CD14-positive monocyte (primary cell): ENCODE measurements around the gene FBRS. TPM values are rescaled to one million over a fixed set of nuclear protein-coding genes. Genes with fewer than 3 reads are reported as not detected.

Experiments
- DNase-seq, 3 donors: peaks; one replicate each; pipeline ENCODE4 v3.0.0-alpha.2; 2011 to 2022
- H2AFZ ChIP-seq: 2 replicates; pipeline ENCODE4 v1.6.0; 2012; ENCODE audit warnings: mild to moderate bottlenecking, low read depth, low read length, inconsistent platforms; ENCODE audit not compliant: insufficient read depth, poor library complexity, severe bottlenecking
- H3K27ac ChIP-seq, 2 donors: 1 replicate in 1 of 2; 2 replicates in 1 of 2; pipeline ENCODE4 v1.5.1; 2012 to 2013; ENCODE audit warnings: low read length in 2 of 2, control low read depth in 1 of 2, inconsistent platforms in 1 of 2, low read depth in 1 of 2, mild to moderate bottlenecking in 1 of 2
- H3K27me3 ChIP-seq, 2 donors: one replicate each; pipeline versions ENCODE4 v1.6.0 to v1.6.1; 2011 to 2013; ENCODE audit warnings: low read length in 2 of 2; ENCODE audit not compliant: control insufficient read depth in 2 of 2, insufficient read depth in 2 of 2
- H3K36me3 ChIP-seq, 2 donors: replicated peaks in 1 of 2; 1 replicate in 1 of 2; 2 replicates in 1 of 2; pipeline versions ENCODE4 v1.5.1 to v1.6.1; 2012 to 2013; ENCODE audit warnings: low read length in 2 of 2, control low read depth in 1 of 2, inconsistent platforms in 1 of 2, mild to moderate bottlenecking in 1 of 2; ENCODE audit not compliant: insufficient read depth in 2 of 2, control insufficient read depth in 1 of 2
- H3K4me1 ChIP-seq, 2 donors: 1 replicate in 1 of 2; 2 replicates in 1 of 2; pipeline versions ENCODE4 v1.5.1 to v1.6.1; 2012 to 2013; ENCODE audit warnings: low read length in 2 of 2, control low read depth in 1 of 2, inconsistent platforms in 1 of 2, mild to moderate bottlenecking in 1 of 2, moderate library complexity in 1 of 2; ENCODE audit not compliant: insufficient read depth in 2 of 2, control insufficient read depth in 1 of 2
- H3K4me2 ChIP-seq: replicated peaks from 2 replicates; pipeline ENCODE3; 2012; ENCODE audit warnings: low read length, moderate library complexity, mild to moderate bottlenecking; ENCODE audit not compliant: poor library complexity, severe bottlenecking; ENCODE audit errors: extremely low read depth
- H3K4me3 ChIP-seq, 3 experiments: fragments of 200-600 bp in 1 of 3; sonication (generic) in 1 of 3; replicated peaks in 1 of 3; 1 replicate in 2 of 3; 2 replicates in 1 of 3; pipeline ENCODE4 v1.5.1; 2011 to 2013; ENCODE audit warnings: low read length in 3 of 3, mild to moderate bottlenecking in 3 of 3, control low read depth in 2 of 3, low read depth in 2 of 3, inconsistent platforms in 1 of 3, moderate library complexity in 1 of 3
- H3K79me2 ChIP-seq: 2 replicates; pipeline ENCODE4 v1.6.0; 2012; ENCODE audit warnings: mild to moderate bottlenecking, control low read depth, inconsistent platforms, low read length, moderate library complexity; ENCODE audit not compliant: insufficient read depth
- H3K9ac ChIP-seq: 2 replicates; pipeline ENCODE4 v1.6.0; 2017; ENCODE audit warnings: low read length, mild to moderate bottlenecking; ENCODE audit not compliant: insufficient read depth, poor library complexity, severe bottlenecking
- H3K9me3 ChIP-seq, 2 donors: replicated peaks in 1 of 2; 1 replicate in 1 of 2; 2 replicates in 1 of 2; pipeline versions ENCODE4 v1.5.1 to v1.6.1; 2012 to 2013; ENCODE audit warnings: low read length in 2 of 2, control low read depth in 1 of 2; ENCODE audit not compliant: control insufficient read depth in 1 of 2, insufficient read depth in 1 of 2
- H4K20me1 ChIP-seq: 2 replicates; pipeline ENCODE4 v1.6.0; 2012; ENCODE audit warnings: mild to moderate bottlenecking, low read length, control low read depth, moderate library complexity; ENCODE audit not compliant: insufficient read depth
- H3K27ac Mint-ChIP-seq, 7 donors: one replicate each; pipeline ENCODE4 v1.8.0; 2020; ENCODE audit warnings: mild to moderate bottlenecking in 7 of 7, mixed read lengths in 7 of 7, moderate library complexity in 6 of 7, inconsistent platforms in 2 of 7
- H3K27me3 Mint-ChIP-seq, 3 donors: one replicate each; pipeline ENCODE4 v1.8.0; 2021 to 2022; ENCODE audit warnings: low read depth in 3 of 3, mild to moderate bottlenecking in 3 of 3, mixed read lengths in 3 of 3, moderate library complexity in 3 of 3, inconsistent platforms in 1 of 3
- H3K36me3 Mint-ChIP-seq, 2 donors: one replicate each; pipeline ENCODE4 v1.8.0; 2020; ENCODE audit warnings: mixed read lengths in 2 of 2, inconsistent platforms in 1 of 2, mild to moderate bottlenecking in 1 of 2
- H3K4me1 Mint-ChIP-seq: one replicate; pipeline ENCODE4 v1.8.0; 2020; ENCODE audit warnings: mild to moderate bottlenecking, mixed read lengths
- H3K4me3 Mint-ChIP-seq, 2 donors: one replicate each; pipeline ENCODE4 v1.8.0; 2020; ENCODE audit warnings: mild to moderate bottlenecking in 2 of 2, mixed read lengths in 2 of 2, moderate library complexity in 1 of 2
- H3K9me3 Mint-ChIP-seq, 7 donors: one replicate each; pipeline ENCODE4 v1.8.0; 2020 to 2022; ENCODE audit warnings: mixed read lengths in 7 of 7, mild to moderate bottlenecking in 6 of 7, moderate library complexity in 6 of 7, inconsistent platforms in 2 of 7
- WGBS: methylation state at CpG from one replicate; pipeline ENCODE4 v1.1.5; 2013; ENCODE audit warnings: missing lambda C conversion rate; ENCODE audit not compliant: insufficient coverage; 5-methylcytosine and 5-hydroxymethylcytosine counted together
- intact Hi-C, 2 donors: fragments of 100-400 bp; cut with micrococcal nuclease; formaldehyde crosslinking; loops; one replicate each; pipeline versions ENCODE4 v1.15.0 to v1.15.1; 2023
- polyA plus RNA-seq, 3 donors: library from polyadenylated mRNA; depleted of rRNA in 1 of 3; unstranded in 2 of 3; stranded (reverse) in 1 of 3; fragments of 300-500 nt in 2 of 3; fragments of >200 nt in 1 of 3; fragmentation: Illumina TruSeq in 2 of 3; gene quantifications; 1 replicate in 2 of 3; 2 replicates in 1 of 3; pipeline ENCODE4 v1.2.3, GENCODE V29; 2012 to 2021
- TF ChIP-seq, protein P1 (sequence below): fragments of 200-600 bp; IDR thresholded peaks from one replicate; pipeline ENCODE4 v1.8.0; 2022; ENCODE audit warnings: antibody characterized with exemption, mild to moderate bottlenecking

FBRS gene
- polyA plus RNA-seq, 3 donors: 1.4 to 44.8 (median 2.1) TPM

DNA sequence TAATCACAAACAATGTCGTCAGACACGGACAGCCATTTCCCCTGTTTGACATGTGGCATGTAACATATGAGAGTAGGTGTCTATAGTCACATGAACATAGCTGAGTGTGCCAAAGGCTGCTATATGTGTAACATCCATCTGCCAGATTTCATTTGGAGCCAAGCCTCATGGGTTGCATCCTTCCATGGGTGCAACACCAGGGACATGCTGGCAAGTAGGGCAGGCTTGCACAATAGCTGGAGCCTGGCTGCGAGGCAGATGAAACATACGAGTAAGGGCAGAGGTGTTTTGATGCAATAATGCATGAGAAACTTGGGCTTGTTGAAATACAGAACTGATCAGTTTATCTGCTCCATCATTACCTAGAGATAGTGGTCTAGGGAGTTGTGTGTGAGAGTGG is 39.0 kb upstream of the FBRS start:
- Histone ChIP-seq H4K20me1 (no peaks in the 10 kb centered on the region), H3K9me3 (peaks cover 0 to 6% of the 10 kb centered on the region in 2 donors), H3K27me3 (no peaks in the 10 kb centered on the region), H2AFZ (no peak overlapping the region), H3K9ac (no peak overlapping the region), H3K36me3 (no peaks in the 10 kb centered on the region), H3K4me2 (no peak overlapping the region), H3K27ac (no peak overlapping the region), H3K4me1 (peaks cover 4 to 8% of the 10 kb centered on the region in 2 donors), H3K4me3 (no peak overlapping the region), H3K79me2 (no peaks in the 10 kb centered on the region)
- Mint-ChIP-seq H3K36me3 (no peaks in the 10 kb centered on the region), H3K4me3 (no peak overlapping the region), H3K4me1 (peaks cover 10% of the 10 kb centered on the region), H3K9me3 (peaks cover 0 to 9% (median 4%) of the 10 kb centered on the region in 7 donors), H3K27me3 (peaks cover 0 to 2% (median 0%) of the 10 kb centered on the region in 3 donors), H3K27ac (no peak overlapping the region)
- intact Hi-C loops: loop anchor here in 1 of 2 donors (10.0 kb wide), 2 partner anchors 64 to 174 kb away; partner anchors contain the start of genes SEPHS2 and ZNF764
- no peak for DNase-seq
- 60% methylated on average over 3 of the region's 4 CpGs for WGBS
- TF ChIP-seq, protein P1, sequence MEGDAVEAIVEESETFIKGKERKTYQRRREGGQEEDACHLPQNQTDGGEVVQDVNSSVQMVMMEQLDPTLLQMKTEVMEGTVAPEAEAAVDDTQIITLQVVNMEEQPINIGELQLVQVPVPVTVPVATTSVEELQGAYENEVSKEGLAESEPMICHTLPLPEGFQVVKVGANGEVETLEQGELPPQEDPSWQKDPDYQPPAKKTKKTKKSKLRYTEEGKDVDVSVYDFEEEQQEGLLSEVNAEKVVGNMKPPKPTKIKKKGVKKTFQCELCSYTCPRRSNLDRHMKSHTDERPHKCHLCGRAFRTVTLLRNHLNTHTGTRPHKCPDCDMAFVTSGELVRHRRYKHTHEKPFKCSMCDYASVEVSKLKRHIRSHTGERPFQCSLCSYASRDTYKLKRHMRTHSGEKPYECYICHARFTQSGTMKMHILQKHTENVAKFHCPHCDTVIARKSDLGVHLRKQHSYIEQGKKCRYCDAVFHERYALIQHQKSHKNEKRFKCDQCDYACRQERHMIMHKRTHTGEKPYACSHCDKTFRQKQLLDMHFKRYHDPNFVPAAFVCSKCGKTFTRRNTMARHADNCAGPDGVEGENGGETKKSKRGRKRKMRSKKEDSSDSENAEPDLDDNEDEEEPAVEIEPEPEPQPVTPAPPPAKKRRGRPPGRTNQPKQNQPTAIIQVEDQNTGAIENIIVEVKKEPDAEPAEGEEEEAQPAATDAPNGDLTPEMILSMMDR: no peak

DNA sequence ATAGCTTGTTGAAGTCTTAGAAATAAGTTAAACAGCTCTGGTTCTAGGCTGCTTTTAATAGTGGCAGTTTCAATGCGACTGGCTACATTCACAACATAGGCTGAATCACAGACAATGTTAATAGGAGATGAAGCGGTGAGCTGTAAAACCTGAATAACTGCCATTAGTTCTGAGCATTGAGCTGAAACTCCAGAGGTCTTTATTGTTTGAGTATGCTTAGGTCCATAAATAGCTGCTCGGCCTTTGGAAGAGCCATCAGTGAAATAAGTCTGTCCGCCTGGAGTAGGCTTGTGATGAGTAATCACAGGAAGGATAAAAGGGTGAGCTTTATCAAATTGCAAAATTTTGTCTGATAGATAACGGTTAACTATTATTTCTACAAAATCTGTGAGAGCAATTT is 38.6 kb upstream of the FBRS start:
- intact Hi-C loops: loop anchor here in 1 of 2 donors (10.0 kb wide), 2 partner anchors 65 to 175 kb away; partner anchors contain the start of genes SEPHS2 and ZNF764
- Mint-ChIP-seq H3K4me1 (peaks cover 6% of the 10 kb centered on the region), H3K27ac (no peak overlapping the region), H3K4me3 (no peak overlapping the region), H3K9me3 (peaks cover 0 to 10% (median 4%) of the 10 kb centered on the region in 7 donors), H3K36me3 (no peaks in the 10 kb centered on the region), H3K27me3 (peaks cover 0 to 2% (median 0%) of the 10 kb centered on the region in 3 donors)
- Histone ChIP-seq H3K79me2 (no peaks in the 10 kb centered on the region), H3K9ac (no peak overlapping the region), H2AFZ (no peak overlapping the region), H3K27me3 (no peaks in the 10 kb centered on the region), H3K4me3 (no peak overlapping the region), H3K4me2 (no peak overlapping the region), H3K27ac (no peak overlapping the region), H3K9me3 (peaks cover 0 to 6% of the 10 kb centered on the region in 2 donors), H4K20me1 (no peaks in the 10 kb centered on the region), H3K36me3 (no peaks in the 10 kb centered on the region), H3K4me1 (peaks cover 0 to 4% of the 10 kb centered on the region in 2 donors)
- TF ChIP-seq, protein P1: no peak
- WGBS: 89% methylated on average over 3 of the region's 5 CpGs
- no peak for DNase-seq
